Lower lobe of right lung (tissue), 2 donors: ENCODE data around the gene RHBG. TPM values are rescaled to one million over a fixed set of nuclear protein-coding genes. Genes with fewer than 3 reads are reported as not detected.

ENCODE experiments used
- ATAC-seq, 2 donors: fragments of 200-7000 bp; cut with Tn5 transposase; one replicate each; pipeline ENCODE4 v1.9.1; 2020 to 2022; ENCODE audit warnings: mild to moderate bottlenecking in 2 of 2, moderate library complexity in 2 of 2
- DNase-seq: peaks from one replicate; pipeline ENCODE4 v3.0.0-alpha.2; 2020
- H3K27ac ChIP-seq: fragments of 200-600 bp; one replicate; pipeline ENCODE4 v1.8.0; 2022
- H3K27me3 ChIP-seq: fragments of 200-600 bp; one replicate; pipeline ENCODE4 v1.8.0; 2022; ENCODE audit warnings: low read depth
- H3K36me3 ChIP-seq: fragments of 200-600 bp; one replicate; pipeline ENCODE4 v1.8.0; 2022; ENCODE audit warnings: mild to moderate bottlenecking
- H3K4me1 ChIP-seq: fragments of 200-600 bp; one replicate; pipeline ENCODE4 v1.8.0; 2022
- H3K4me3 ChIP-seq: fragments of 200-600 bp; one replicate; pipeline ENCODE4 v1.8.0; 2022; ENCODE audit warnings: mild to moderate bottlenecking
- H3K9me3 ChIP-seq: fragments of 200-600 bp; one replicate; pipeline ENCODE4 v1.8.0; 2022
- CTCF ChIP-seq: fragments of 200-600 bp; IDR thresholded peaks from one replicate; pipeline ENCODE4 v1.8.0; 2022; ENCODE audit warnings: antibody characterized with exemption, mild to moderate bottlenecking
- intact Hi-C: fragments of 100-400 bp; cut with DNase I; formaldehyde crosslinking; loops from one replicate; pipeline ENCODE4 v1.11.0; 2022
- total RNA-seq: library from RNA; stranded (reverse); fragmentation: NEBNext Ultra II Directional; extraction: Animal tissue kit (Norgen Biotek cat#: 25700); gene quantifications from one replicate; pipeline ENCODE4 v1.2.1, GENCODE V29; 2021
- donor health status: DM: no; HTN: yes; CAD: no; lungs with severe emphysema.

The RHBG gene
- total RNA-seq, 1 donor from 2014 or later: not detected

DNA sequence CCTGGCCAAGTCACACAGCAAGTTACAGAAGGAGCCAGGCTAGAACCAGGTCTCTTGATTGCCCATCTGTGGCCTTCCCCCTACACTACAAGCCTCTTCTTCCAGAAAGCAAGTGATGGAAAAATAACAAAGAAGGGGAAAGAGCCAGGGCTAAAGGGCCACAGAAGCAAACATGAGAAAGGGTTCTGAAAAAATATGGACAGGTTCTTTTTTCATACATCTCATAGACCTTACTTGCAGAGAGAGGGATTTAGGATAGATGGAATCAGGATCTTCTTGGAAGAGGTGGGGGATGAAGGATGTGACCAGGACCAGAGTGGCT, 3.2 kb downstream of the RHBG start:
- no peak for ATAC-seq

GRCh38 chr1:156372876-156373275, 3.9 kb downstream of the RHBG start:
- Histone ChIP-seq H3K9me3 (no peaks in the 10 kb centered on the region), H3K27me3 (peaks cover 35% of the 10 kb centered on the region), H3K4me1 (no peaks in the 10 kb centered on the region), H3K36me3 (no peaks in the 10 kb centered on the region), H3K4me3 (no peak overlapping the region), H3K27ac (no peak overlapping the region)
- no peak for DNase-seq
- intact Hi-C loops: no loop called here
- ATAC-seq: no peak
- TF ChIP-seq CTCF: no peak

More for the DNA sequence above, 3.2 kb downstream of the RHBG start:
- Histone ChIP-seq H3K4me1 (no peaks in the 10 kb centered on the region), H3K36me3 (no peaks in the 10 kb centered on the region), H3K4me3 (no peak overlapping the region), H3K27me3 (peaks cover 35% of the 10 kb centered on the region), H3K9me3 (no peaks in the 10 kb centered on the region), H3K27ac (no peak overlapping the region)
- no peak for TF ChIP-seq CTCF
- DNase-seq: no peak
- intact Hi-C loops: no loop called here

- no peak for TF ChIP-seq CTCF
- ATAC-seq (no peak), DNase-seq (no peak)
- Histone ChIP-seq H3K36me3 (no peaks in the 10 kb centered on the region), H3K27me3 (peaks cover 35% of the 10 kb centered on the region), H3K4me3 (no peak overlapping the region), H3K27ac (no peak overlapping the region), H3K4me1 (no peaks in the 10 kb centered on the region), H3K9me3 (no peaks in the 10 kb centered on the region)
- intact Hi-C loops: no loop called here
Measured at GRCh38 chr1:156373546-156373945, 4.5 kb downstream of the RHBG start.

DNA sequence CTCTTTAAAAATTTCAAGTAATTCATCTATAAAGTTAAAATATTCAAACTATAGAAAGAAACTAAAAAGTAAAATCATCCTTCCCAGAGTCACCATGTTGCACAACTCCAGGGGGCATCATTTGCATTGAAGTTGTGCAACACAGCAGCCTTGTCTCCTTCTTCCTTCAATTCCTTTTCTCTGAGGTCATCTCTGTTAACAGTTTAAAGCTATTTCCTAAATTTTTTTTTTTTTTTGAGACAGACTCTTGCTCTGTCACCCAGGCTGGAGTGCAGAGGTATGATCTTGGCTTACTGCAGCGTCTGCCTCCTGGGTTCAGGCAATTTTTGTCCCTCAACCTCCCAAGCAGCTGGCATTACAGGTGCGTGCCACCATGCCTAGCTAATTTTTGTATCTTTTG, 7.1 kb downstream of the RHBG start:
- ATAC-seq (no peak), DNase-seq (no peak)
- intact Hi-C loops: no loop called here
- Histone ChIP-seq H3K27me3 (peaks cover 20% of the 10 kb centered on the region), H3K4me1 (no peaks in the 10 kb centered on the region), H3K4me3 (no peak overlapping the region), H3K9me3 (no peaks in the 10 kb centered on the region), H3K27ac (no peak overlapping the region), H3K36me3 (no peaks in the 10 kb centered on the region)
- no peak for TF ChIP-seq CTCF

DNA sequence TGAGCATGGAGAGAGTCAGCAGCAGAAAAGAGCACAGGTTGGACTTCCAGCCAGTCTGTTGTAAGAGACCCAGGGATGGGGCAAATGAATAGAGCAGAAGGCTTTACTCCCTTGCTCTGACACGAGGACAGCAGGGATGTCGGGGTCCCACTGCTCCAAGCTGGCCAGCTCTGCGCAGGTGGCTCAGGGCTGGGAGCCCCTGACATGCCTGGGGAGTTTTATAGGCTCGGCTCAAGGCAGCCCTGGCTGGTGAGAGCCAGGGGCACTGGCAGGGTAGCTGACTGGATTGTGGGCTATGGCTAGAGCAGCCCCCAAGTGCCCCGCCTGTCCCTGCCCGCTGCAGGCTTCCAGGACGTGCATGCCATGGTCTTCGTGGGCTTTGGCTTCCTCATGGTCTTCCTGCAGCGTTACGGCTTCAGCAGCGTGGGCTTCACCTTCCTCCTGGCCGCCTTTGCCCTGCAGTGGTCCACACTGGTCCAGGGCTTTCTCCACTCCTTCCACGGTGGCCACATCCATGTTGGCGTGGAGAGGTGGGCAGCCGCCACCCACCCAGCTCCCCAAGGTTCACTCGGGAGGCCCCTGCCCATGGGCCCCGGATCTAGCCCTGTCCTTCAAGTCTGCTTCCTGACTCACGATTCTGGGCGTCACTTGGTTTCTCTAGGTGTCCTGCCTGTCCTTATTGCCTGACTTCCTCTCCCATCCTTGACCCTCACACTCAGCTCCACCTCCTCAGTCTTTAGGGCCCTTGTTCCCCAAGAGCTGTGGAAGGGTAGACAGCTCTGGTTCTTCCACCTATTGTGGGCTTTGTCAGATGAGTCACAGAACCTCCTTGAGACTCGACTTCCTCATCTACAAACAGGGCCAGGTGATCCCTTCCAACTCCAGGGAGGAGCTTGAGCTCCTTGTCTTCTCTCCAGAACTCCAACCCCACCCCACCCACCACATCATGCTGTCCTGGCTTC, 8.2 kb downstream of the RHBG start:
- H3K27me3 ChIP-seq: peaks cover 20% of the 10 kb centered on the region
- H3K36me3 ChIP-seq: no peaks in the 10 kb centered on the region
- no peak for DNase-seq
- no peak for TF ChIP-seq CTCF
- H3K9me3 ChIP-seq: no peaks in the 10 kb centered on the region
- H3K27ac ChIP-seq: no peak overlapping the region
- intact Hi-C loops: no loop called here
- no peaks in the 10 kb centered on the region for H3K4me1 ChIP-seq
- no peak overlapping the region for H3K4me3 ChIP-seq
- no peak for ATAC-seq
